OCI-LY7 (cell line): ENCODE results near the gene DDX42. TPM values are rescaled to one million over a fixed set of nuclear protein-coding genes. Genes with fewer than 3 reads are reported as not detected.

Experiments used
- BruUV-seq: library from RNA; stranded (reverse); fragments of 400-500 nt; replicated peaks from 2 replicates; lab custom pipeline; 2021; lab: Mats Ljungman, UMichigan
- CTCF ChIA-PET: fragments of 300-600 bp; sonication (Branson Sonifier 250); formaldehyde crosslinking; loops from one replicate; lab custom pipeline; 2022; ENCODE audit warnings: antibody characterized with exemption; ENCODE audit not compliant: unreplicated experiment; lab: Charles Lee
- POLR2A ChIA-PET: fragments of 300-600 bp; sonication (Branson Sonifier 250); formaldehyde crosslinking; loops from one replicate; lab custom pipeline; 2022; ENCODE audit warnings: antibody characterized with exemption; lab: Charles Lee
- DNase-seq: peaks from one replicate; pipeline ENCODE4 v3.0.0-alpha.2; 2015; ENCODE audit warnings: low spot score
- H2AFZ ChIP-seq: fragments of 200-600 bp; sonication (generic), shearing (Covaris generic); 2 replicates; pipeline ENCODE4 v1.6.1; 2014; ENCODE audit warnings: mild to moderate bottlenecking, antibody characterized with exemption, low read length, moderate library complexity
- H3K27ac ChIP-seq: fragments of 200-600 bp; sonication (generic); 2 replicates; pipeline ENCODE4 v1.5.1; 2014; ENCODE audit warnings: mixed run types, low read depth, mild to moderate bottlenecking, moderate library complexity, low read length, inconsistent platforms; ENCODE audit not compliant: poor library complexity, severe bottlenecking
- H3K36me3 ChIP-seq: fragments of 200-600 bp; sonication (generic); 2 replicates; pipeline ENCODE4 v1.6.1; 2014; ENCODE audit warnings: mild to moderate bottlenecking, antibody characterized with exemption, low read length, moderate library complexity, mixed read lengths; ENCODE audit not compliant: insufficient read depth
- H3K4me1 ChIP-seq: fragments of 200-600 bp; sonication (generic); 2 replicates; pipeline ENCODE4 v1.5.1; 2014; ENCODE audit warnings: mild to moderate bottlenecking, low read length; ENCODE audit not compliant: insufficient read depth, poor library complexity, severe bottlenecking
- H3K4me2 ChIP-seq: fragments of 200-600 bp; sonication (generic); 2 replicates; pipeline ENCODE4 v1.6.1; 2014; ENCODE audit warnings: mild to moderate bottlenecking, low read length
- H3K4me3 ChIP-seq: fragments of 200-600 bp; sonication (generic); 2 replicates; pipeline ENCODE4 v1.5.1; 2014; ENCODE audit warnings: mild to moderate bottlenecking, low read depth, low read length; ENCODE audit not compliant: poor library complexity, severe bottlenecking
- H3K79me2 ChIP-seq: fragments of 200-600 bp; sonication (generic); 2 replicates; pipeline ENCODE4 v1.6.1; 2016; ENCODE audit warnings: low read depth, mild to moderate bottlenecking, low read length, moderate library complexity, mixed read lengths; ENCODE audit not compliant: insufficient read depth
- H3K9me2 ChIP-seq: fragments of 200-600 bp; sonication (generic); 2 replicates; pipeline ENCODE4 v1.6.1; 2016; ENCODE audit warnings: mild to moderate bottlenecking, low read length, mixed read lengths; ENCODE audit not compliant: insufficient read depth
- H3K9me3 ChIP-seq: fragments of 200-600 bp; sonication (generic); 2 replicates; pipeline ENCODE4 v1.6.1; 2014; ENCODE audit warnings: mild to moderate bottlenecking, mixed run types, low read length, mixed read lengths
- H4K20me1 ChIP-seq: fragments of 200-600 bp; sonication (generic); 2 replicates; pipeline ENCODE4 v1.6.1; 2014; ENCODE audit warnings: mild to moderate bottlenecking, antibody characterized with exemption, low read length, moderate library complexity, mixed read lengths; ENCODE audit not compliant: insufficient read depth
- CTCF ChIP-seq: fragments of 200-600 bp; sonication (generic); conservative IDR thresholded peaks from 2 replicates; pipeline ENCODE4 v1.5.1; 2014; ENCODE audit warnings: mild to moderate bottlenecking, antibody characterized with exemption, low read length, moderate library complexity, mixed read lengths
- EZH2phosphoT487 ChIP-seq: fragments of 200-600 bp; sonication (generic); IDR thresholded peaks from 2 replicates; pipeline ENCODE4 v1.6.1; 2018; ENCODE audit warnings: low read depth, borderline replicate concordance, mild to moderate bottlenecking, mixed run types, antibody characterized with exemption, low read length, moderate library complexity, mixed read lengths
- intact Hi-C: fragments of 100-400 bp; cut with micrococcal nuclease; formaldehyde crosslinking; loops from one replicate; pipeline ENCODE4 v1.10.0; 2022; ENCODE audit not compliant: unreplicated experiment
- total RNA-seq, 2 experiments: library from RNA; depleted of rRNA in 1 of 2; stranded (reverse); fragments of >200 nt in 1 of 2; shearing (Covaris generic) in 1 of 2; gene quantifications; 2 replicates each; pipeline ENCODE4 v1.2.3, GENCODE V29; 2014 to 2022

DDX42 gene
- total RNA-seq, 2 experiments from 2014 or later: 85.1 to 145 TPM

DNA sequence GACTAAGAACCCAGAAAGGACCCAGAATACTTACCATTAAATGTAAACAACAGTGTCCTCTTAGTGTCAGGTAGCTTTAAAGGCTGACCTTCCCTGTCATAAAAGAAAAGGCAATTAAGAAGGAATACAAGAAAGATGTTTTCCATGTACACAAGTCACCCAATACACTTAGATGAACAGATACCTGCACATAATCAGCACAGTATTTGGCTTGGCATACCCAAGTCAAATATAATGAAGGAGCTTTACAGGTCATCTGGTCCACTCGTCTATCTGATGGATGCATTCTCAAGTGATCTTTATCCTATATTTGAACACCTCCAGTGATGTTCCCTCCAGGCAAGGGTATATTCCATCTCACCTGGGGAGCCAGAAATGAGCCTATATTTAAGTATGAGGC lies 21.3 kb upstream of the DDX42 start:
- CTCF ChIA-PET: no interaction called here
- H3K36me3 ChIP-seq: peaks cover 100% of the 10 kb centered on the region
- H3K4me2 ChIP-seq: no peak overlapping the region
- no peak overlapping the region for H3K27ac ChIP-seq
- no peak for DNase-seq
- no peak for TF ChIP-seq EZH2phosphoT487
- no peak for TF ChIP-seq CTCF
- H2AFZ ChIP-seq: no peak overlapping the region
- BruUV-seq: no TSS peak
- intact Hi-C loops: loop anchor here (10.0 kb wide), 1 partner anchor 52 kb away; no protein-coding TSS in a partner anchor
- H3K79me2 ChIP-seq: no peaks in the 10 kb centered on the region
- H3K4me3 ChIP-seq: no peak overlapping the region
- H3K9me2 ChIP-seq: no peaks in the 10 kb centered on the region
- H3K9me3 ChIP-seq: no peaks in the 10 kb centered on the region
- no peaks in the 10 kb centered on the region for H3K4me1 ChIP-seq
- POLR2A ChIA-PET: interaction anchor here (0.8 kb wide), 1 partner anchor 14 kb away, joined by 3 read pairs; no protein-coding TSS in a partner anchor
- H4K20me1 ChIP-seq: no peaks in the 10 kb centered on the region

- no peak for DNase-seq
- ChIA-PET POLR2A (no interaction called here), CTCF (no interaction called here)
- Histone ChIP-seq H3K4me3 (no peak overlapping the region), H3K4me1 (no peaks in the 10 kb centered on the region), H2AFZ (no peak overlapping the region), H3K9me3 (no peaks in the 10 kb centered on the region), H3K36me3 (peaks cover 100% of the 10 kb centered on the region), H4K20me1 (no peaks in the 10 kb centered on the region), H3K79me2 (no peaks in the 10 kb centered on the region), H3K9me2 (no peaks in the 10 kb centered on the region), H3K4me2 (no peak overlapping the region), H3K27ac (no peak overlapping the region)
- no TSS peak for BruUV-seq
- intact Hi-C loops: loop anchor here (10.0 kb wide), 1 partner anchor 52 kb away; no protein-coding TSS in a partner anchor
- TF ChIP-seq CTCF (no peak), EZH2phosphoT487 (no peak)
Observed at GRCh38 chr17:63753215-63753614, 20.8 kb upstream of the DDX42 start.

DNA sequence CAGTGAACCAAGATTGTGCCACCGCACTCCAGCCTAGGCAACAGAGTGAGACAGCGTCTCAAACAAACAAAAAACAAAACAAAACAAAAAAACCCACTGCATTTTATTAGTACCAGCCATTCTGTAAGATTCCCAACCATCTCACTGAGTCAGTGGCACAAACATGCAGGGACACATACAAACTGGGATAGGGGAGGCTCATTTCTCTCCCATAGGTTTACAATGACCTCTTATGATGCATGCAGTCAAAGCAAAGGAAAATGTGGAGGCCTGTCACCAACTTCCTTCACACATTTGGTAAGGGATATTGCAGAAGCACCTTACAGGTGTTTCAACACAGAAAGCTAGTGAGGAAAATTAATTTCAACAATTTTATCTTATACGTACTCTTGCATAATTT lies 19.9 kb upstream of the DDX42 start:
- Histone ChIP-seq H3K36me3 (peaks cover 99% of the 10 kb centered on the region), H2AFZ (no peak overlapping the region), H3K9me2 (no peaks in the 10 kb centered on the region), H3K4me2 (no peak overlapping the region), H3K79me2 (no peaks in the 10 kb centered on the region), H3K4me1 (no peaks in the 10 kb centered on the region), H3K4me3 (no peak overlapping the region), H3K27ac (no peak overlapping the region), H4K20me1 (no peaks in the 10 kb centered on the region), H3K9me3 (no peaks in the 10 kb centered on the region)
- DNase-seq: no peak
- intact Hi-C loops: loop anchor here (10.0 kb wide), 1 partner anchor 51 kb away; no protein-coding TSS in a partner anchor
- no TSS peak for BruUV-seq
- TF ChIP-seq CTCF (no peak), EZH2phosphoT487 (no peak)
- CTCF ChIA-PET: no interaction called here
- POLR2A ChIA-PET: no interaction called here
